Superior temporal gyrus (tissue), 1 donor: Measurements from ENCODE around the gene HMCN2.
"Not testable (repeated sequence)": the region's sequence is repeated elsewhere in the genome, so short reads cannot be mapped to it uniquely, and the experiment has no call there.

Experiments used
- DNase-seq: peaks from one replicate; pipeline ENCODE4 v3.0.0-alpha.2; 2016; ENCODE audit errors: extremely low spot score

HMCN2 gene

GRCh38 chr9:130262771-130263170 is 2.8 kb upstream of the HMCN2 start:
- DNase-seq = no peak

GRCh38 chr9:130263601-130264413 is 1.8 kb upstream of the HMCN2 start:
- no peak for DNase-seq

GRCh38 chr9:130264414-130265350 is 878 bp upstream of the HMCN2 start:
- no peak for DNase-seq

GRCh38 chr9:130266236-130267098 is 907 bp downstream of the HMCN2 start:
- no peak for DNase-seq

- DNase-seq = no peak
Measured at GRCh38 chr9:130267930-130268329, 2.4 kb downstream of the HMCN2 start.

GRCh38 chr9:130268521-130269211 is 3.1 kb downstream of the HMCN2 start:
- no peak for DNase-seq

GRCh38 chr9:130271473-130271872 is 5.9 kb downstream of the HMCN2 start:
- no peak for DNase-seq

GRCh38 chr9:130275156-130275555 is 9.6 kb downstream of the HMCN2 start:
- no peak for DNase-seq

- no peak for DNase-seq
Measured at GRCh38 chr9:130276121-130276520, 10.6 kb downstream of the HMCN2 start.

GRCh38 chr9:130276955-130277354 is 11.4 kb downstream of the HMCN2 start:
- no peak for DNase-seq

- not testable (repeated sequence) for DNase-seq
Measured at GRCh38 chr9:130277525-130277924, 12.0 kb downstream of the HMCN2 start.

GRCh38 chr9:130283539-130284248 is 18.1 kb downstream of the HMCN2 start:
- no peak for DNase-seq

- no peak for DNase-seq
Measured at GRCh38 chr9:130284249-130284625, 18.7 kb downstream of the HMCN2 start.

GRCh38 chr9:130284690-130285089 is 19.1 kb downstream of the HMCN2 start:
- DNase-seq = no peak

- DNase-seq = no peak
Measured at GRCh38 chr9:130285271-130285670, 19.7 kb downstream of the HMCN2 start.

GRCh38 chr9:130286072-130286770 is 20.7 kb downstream of the HMCN2 start:
- DNase-seq = no peak

- DNase-seq = no peak
Measured at GRCh38 chr9:130286781-130287428, 21.3 kb downstream of the HMCN2 start.

- DNase-seq = no peak
Measured at GRCh38 chr9:130287736-130288135, 22.2 kb downstream of the HMCN2 start.

- no peak for DNase-seq
Measured at GRCh38 chr9:130288393-130288792, 22.8 kb downstream of the HMCN2 start.
